ENCODE measurements around the gene TNRC18.
"Not testable (repeated sequence)": the region's sequence is repeated elsewhere in the genome, so short reads cannot be mapped to it uniquely, and the experiment has no call there.

The TNRC18 gene, protein sequence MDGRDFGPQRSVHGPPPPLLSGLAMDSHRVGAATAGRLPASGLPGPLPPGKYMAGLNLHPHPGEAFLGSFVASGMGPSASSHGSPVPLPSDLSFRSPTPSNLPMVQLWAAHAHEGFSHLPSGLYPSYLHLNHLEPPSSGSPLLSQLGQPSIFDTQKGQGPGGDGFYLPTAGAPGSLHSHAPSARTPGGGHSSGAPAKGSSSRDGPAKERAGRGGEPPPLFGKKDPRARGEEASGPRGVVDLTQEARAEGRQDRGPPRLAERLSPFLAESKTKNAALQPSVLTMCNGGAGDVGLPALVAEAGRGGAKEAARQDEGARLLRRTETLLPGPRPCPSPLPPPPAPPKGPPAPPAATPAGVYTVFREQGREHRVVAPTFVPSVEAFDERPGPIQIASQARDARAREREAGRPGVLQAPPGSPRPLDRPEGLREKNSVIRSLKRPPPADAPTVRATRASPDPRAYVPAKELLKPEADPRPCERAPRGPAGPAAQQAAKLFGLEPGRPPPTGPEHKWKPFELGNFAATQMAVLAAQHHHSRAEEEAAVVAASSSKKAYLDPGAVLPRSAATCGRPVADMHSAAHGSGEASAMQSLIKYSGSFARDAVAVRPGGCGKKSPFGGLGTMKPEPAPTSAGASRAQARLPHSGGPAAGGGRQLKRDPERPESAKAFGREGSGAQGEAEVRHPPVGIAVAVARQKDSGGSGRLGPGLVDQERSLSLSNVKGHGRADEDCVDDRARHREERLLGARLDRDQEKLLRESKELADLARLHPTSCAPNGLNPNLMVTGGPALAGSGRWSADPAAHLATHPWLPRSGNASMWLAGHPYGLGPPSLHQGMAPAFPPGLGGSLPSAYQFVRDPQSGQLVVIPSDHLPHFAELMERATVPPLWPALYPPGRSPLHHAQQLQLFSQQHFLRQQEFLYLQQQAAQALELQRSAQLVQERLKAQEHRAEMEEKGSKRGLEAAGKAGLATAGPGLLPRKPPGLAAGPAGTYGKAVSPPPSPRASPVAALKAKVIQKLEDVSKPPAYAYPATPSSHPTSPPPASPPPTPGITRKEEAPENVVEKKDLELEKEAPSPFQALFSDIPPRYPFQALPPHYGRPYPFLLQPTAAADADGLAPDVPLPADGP (N-terminal part only)

DNA sequence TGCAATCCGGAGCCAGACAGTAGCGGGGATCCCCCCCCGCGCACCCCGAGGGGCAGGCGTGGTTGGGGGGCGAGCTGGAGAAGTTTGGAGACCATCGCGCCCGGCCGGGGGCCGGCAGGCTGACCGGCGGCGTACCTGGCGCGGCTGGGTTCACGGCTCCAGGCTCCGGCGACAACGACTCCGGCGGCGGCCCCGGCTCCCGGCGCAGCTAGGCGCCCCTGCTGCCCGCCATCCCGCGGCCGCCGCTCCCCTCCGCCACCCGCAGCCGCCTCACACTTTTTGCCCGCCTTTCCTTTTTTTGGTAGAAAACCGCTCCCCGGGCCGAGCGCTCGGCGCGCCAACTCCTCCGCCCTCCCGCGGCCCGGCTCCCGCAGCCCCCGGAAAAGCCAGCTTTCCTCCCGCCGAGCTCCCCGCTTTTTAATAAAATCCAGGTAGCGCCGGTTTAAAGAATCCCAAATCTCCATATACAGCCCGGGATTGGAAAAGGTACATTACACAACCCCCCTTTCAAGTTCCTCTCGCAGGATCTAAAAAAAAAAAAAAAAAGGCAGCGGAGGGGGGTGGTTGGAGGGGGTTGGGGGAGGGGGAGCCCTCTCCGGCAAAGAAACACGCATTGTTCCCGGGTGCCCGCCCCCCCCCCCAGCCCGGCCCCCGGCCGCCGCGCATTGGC, at the start of gene TNRC18:
Gene TNRC18 (minus strand): TSS at position 529 of the 670 bp plus-strand sequence. CDS start 2,588 bp downstream, outside the sequence.
- DNase-seq, result peak; percentile 85

DNA sequence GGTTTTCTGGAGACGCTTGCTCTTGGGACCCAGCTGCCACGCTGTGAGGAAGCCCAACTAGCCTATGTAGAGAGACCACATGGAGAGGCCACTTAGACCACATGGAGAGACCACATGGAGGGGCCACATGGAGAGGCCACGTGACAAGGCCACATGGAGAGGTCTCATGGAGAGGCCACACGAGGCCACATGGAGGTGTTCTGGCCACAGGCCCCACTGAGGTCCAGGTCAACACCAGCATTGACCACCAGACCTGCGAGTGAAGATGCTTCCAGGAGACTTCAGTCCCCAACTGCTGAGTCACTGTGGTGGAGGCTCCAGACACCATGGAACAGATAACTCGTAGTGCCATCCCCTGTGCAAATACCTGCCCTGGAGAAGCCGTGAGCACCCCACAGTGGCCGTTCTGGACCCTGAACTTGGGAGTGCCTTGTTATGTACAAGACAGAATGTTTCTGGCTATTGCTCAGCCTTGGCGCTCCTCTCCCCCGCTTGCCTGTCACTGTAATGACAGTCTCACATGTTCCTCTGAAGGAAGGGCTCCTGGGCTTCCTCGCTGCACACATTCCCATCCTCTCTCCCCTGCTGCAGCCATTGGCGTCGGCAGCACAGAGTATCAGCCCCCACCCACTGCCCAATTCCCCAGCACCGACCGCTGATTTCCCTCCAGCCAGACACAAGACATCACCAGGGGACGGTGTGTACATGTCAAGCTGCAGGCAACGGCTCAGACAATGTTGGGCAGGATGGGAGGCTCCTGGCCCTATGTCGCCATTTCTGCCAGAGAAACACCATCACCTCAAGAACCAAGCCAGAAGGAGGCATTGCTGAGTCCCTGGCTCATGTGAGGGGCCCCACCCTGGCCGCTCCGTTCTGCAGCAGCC, 49.0 kb upstream of the TNRC18 start:
- no peak for DNase-seq

DNA sequence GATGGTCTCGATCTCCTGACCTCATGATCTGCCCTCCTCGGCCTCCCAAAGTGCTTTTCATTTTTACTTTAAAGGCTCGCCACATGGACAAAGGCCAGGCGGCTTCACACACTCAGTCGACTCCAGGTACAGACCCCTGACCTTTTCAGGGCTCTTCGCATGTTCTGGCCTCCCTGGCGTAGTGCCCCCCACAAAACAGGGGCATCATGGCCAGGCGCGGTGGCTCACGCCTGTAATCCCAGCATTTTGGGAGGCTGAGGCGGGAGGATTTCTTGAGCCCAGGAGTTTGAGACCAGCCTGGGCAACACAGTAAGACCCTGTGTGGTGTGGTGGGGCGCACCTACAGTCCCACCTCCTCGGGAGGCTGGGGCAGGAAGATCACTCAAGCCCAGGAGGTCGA, 48.0 kb upstream of the TNRC18 start:
- DNase-seq, result not testable (repeated sequence)

DNA sequence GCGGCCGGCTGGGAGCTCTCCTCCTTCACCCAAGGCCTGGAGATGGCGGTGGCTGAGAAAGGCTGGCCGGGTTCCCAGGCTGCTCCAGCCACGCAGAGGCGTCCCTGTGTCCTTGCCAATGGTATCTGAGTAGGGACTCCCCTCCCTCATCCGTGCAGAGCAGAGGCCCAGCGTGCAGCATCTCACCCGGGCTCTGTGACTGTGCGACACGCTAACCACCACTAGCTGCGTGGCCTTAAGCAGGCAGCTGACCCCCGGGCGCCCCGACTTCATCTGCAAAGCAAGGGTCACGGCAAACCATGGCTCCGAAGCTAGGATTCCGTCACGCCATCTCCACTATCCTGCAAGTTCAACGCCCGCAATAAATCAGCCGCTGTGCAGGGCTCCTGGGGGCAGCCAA, 47.2 kb upstream of the TNRC18 start:
- DNase-seq, result no peak

DNA sequence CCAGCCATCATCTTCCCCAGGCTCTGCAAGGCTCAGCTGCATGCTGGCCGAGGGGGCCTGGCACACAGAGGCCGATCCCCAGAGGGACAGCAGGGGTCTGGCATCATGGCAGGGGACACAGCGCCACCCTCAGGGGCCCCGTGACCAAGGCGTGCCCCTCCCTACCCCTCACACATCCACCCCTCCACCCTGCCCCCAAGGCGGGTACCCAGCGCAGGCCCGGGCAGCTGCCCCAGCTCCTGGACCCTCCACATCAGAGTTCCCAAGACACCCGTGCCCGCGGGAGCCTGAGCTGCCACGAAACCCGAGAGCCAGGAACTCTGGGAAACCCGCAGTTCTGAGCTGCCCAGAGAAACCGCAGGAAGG, 46.5 kb upstream of the TNRC18 start:
- DNase-seq, result no peak

DNA sequence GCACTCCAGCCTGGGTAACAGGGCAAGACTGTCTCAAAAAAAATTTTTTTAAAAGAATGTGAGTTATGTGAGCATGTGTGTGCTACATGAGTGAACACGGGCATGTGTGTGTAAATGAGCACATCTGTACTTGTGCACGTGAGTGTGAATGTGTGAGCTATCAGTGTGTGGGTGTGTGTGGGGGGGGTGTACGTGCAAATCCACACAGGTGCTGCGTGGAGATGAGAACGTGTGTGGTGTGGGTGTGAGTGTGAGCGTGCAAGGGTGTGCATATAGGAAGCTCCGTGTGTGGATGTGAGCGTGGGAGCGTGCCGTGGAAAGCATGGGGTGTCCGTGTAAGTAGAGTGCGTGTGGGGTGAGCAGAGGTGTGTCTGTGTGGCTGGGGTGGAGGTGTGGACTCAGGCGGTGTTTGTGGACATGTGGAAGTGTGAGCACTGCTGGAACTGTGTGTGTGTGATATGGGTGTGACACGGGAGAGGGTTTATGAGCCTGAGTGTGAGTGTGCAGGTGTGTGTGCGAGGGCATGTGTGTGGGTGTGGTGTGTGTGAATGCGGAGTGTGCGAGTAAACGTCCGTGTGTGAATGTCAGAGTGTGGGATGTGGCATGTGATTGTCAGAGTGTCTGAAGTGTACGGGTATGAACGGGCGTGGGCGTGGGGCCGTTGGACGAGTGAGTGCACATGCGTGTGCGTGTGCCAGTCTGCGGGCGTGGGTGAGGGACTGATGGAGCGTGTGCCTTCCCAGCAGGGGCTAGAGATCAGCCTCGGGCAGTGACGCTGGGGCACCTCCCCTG, 45.9 kb upstream of the TNRC18 start:
- DNase-seq, result no peak

DNA sequence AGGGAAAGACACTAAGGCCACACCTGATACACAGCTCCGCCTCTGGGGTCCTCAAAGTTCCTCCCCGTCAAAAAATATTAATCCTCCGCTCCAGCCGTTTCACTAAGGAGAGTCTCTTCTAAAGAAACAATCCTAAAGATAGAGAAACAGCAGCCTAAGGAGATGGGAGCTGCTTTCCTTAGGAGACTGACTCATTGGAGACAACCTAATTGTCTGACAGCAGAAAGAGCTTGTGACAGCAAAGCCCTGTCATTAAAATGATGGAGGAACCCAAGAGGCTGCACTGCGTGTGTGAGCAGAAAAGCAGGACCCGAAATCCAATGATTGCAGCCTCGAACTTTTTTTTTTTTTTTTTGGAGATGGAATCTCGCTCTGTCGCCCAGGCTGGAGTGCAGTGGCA, 44.0 kb upstream of the TNRC18 start:
- DNase-seq, result no peak

DNA sequence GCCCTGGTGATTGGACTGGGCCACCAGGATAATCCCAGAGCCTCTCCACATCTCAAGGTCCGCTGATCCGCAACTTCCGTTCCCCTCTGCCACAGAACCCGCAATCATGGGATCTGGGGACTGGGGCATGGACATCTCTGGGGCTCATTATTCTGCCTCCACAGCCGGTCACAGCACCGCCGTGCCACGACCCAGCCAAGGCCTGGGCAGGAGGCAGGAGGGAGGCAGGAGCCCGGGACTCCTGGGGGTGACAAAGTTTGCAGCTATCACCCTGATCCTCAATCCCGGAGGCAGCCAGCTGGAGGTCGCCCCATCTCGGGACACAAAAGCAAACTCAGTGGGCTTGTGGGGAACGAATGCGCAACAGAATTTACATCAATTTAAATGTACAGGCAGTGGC, 42.9 kb upstream of the TNRC18 start:
- DNase-seq, result no peak

DNA sequence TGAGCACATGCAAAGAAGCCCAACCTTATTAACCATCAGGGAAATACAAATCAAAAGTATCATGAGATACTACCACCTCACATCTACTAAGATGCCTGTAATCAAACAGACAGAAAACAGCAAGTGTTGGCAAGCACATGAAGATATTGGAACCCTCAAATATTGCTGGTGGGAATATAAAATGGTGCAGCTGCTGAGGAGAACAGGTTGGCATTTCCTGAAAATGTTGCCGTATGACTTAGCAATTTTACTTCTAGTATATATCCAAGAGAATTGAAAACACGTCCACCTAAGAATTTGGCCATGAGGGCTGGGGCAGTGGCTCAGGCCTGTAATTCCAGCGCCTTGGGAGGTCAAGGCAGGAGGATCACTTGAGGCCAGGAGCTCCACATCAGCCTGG, 39.4 kb upstream of the TNRC18 start:
- no peak for DNase-seq

DNA sequence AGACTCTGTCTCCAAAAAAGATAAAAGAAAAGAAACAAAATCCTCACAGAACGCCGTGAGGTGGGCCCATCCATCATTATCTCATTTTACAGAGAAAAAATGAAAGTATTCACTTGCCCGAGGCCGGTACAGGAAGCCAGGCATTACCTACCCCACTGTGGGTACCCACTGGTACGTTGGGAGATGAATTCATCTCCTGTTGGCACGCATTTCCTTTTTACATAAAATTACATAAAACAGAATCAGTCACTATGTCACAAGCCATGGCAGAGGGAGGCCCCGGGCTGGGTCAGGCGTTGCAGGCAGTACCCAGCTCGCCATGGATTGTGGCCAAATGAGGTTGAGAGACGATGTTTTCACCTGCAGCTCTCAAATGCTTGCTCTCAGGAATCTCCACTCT, 38.6 kb upstream of the TNRC18 start:
- DNase-seq, result no peak

DNA sequence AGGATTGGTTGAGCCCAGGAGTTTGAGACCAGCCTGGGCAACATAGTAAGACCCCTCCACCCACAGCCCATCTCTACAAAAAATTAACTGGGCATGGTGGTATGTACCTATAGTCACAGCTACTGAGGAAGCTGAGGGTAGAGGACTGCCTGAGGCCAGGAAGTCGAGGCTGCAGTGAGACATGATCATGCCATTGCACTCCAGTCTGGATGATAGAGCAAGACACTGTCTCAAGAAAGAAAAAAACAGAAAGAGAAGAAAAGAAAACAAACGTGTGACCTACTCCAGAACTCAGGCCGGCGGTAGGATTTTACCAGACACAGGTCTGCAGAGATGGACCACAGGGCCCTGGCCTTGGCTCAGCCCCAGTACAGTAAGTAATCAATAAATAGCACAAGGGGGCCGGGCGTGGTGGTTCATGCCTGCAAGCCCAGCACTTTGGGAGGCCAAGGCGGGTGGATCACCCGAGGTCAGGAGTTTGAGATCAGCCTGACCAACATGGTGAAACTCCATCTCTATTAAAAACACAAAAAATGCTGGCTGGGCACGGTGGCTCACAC, 35.4 kb upstream of the TNRC18 start:
- no peak for DNase-seq

DNA sequence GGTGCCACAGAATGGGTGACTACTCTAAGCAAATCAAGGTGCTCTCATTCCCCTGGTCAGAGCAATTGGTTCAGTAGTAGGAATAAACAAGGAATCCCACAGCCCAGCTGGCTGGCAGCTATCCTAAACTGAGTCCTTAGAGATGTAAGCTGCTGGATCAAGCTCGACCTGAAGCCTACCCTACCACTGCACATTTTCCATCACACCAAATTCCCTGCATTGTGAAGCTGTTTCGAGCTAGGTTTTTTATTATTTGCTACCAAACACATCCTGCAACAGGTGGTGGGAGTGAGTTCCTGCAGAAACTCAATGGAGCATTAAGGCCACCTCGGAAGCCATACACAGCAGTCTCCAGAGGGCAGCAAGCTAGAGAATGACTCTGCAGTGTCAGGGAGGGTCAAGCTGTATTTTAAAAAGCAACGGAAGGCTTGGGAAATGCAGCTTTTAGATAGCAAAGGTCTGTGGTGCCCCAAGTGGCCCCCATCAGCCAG, 33.7 kb upstream of the TNRC18 start:
- no peak for DNase-seq

DNA sequence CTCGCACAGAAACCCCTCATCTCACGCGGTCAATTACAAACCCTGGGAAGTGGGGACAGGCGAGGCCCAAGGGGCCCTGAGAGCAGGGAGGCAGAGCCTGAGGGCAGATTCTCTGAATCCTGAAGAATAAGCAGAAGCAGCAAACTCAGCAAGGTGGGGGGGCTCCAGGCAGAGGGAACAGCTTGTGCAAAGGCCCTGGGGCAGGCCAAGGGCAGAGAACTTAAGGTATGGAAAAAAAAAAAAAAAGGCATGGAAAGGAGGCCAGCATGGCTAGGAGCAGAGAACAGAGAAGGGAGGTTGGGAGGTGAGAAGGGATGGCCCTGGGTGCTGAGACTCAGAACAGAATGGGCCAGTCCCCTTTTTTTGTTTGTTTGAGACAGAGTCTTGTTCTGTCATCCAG, 32.8 kb upstream of the TNRC18 start:
- DNase-seq, result no peak

DNA sequence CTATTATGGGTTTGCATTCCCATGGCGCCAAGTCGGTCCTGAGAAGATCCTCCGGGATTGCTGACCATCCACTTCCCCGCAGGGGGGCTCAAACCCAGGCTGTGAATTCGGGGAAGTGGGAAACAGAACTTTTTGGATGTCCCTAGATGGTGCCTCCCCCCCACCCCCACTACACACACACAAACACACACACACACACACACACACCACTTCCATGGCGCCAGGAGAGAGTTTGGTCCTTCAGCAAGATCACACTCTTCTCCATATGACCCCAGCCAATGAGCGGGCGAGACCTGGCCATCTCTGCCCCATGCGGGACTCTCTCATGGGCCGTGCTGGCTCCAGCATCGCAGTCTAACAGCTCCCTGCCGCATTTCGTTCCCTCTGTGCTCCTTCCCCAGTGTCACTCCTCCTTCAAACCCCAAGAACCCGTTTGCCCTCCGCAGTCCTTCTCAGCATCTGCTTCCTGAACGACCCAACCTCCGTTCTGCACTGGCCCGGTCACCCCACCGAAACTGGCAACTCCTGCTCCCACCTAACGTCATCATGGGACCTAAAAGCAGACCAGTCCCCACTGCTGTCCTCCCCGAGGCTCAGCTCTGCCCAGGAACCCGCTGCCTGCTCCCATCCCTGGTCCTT, 32.1 kb upstream of the TNRC18 start:
- no peak for DNase-seq

DNA sequence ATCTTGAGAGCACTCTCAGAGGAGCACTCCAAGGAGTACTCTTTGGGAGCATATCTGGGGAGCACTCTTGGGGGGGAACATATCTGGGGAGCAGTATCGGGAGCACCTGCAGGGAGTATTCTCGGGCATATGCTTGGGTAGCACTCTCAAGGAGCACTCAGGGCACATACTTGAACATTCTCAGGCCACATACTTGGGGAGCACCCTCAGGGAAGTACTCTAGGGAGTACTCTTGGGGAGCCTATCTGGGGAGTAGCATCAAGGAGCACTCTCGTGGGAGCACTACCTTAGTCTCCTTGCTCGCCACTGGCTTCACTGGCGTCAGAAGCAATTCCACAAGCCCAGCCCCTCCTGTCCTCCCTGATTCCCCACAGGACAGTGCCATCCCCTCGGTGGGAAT, 31.5 kb upstream of the TNRC18 start:
- DNase-seq, result no peak

DNA sequence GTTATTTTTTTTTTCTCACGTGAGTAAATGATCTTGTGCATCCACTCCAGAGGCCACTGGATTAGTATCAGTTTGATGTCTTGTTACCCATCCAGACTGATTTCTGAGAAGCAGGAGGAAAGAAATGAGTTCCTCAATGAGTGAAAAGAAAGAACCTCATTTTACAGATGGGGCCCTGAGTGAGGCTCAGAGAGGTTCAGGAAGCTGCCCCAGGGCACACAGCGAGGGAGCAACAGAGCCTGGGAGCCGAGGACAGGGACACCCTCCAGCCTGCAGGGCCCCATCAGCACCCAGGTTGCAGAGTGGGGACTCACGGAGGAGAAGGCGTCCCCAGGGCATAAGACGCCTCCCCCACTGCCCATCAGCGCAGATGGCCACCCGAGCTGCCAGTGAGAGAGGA, 30.9 kb upstream of the TNRC18 start:
- no peak for DNase-seq

DNA sequence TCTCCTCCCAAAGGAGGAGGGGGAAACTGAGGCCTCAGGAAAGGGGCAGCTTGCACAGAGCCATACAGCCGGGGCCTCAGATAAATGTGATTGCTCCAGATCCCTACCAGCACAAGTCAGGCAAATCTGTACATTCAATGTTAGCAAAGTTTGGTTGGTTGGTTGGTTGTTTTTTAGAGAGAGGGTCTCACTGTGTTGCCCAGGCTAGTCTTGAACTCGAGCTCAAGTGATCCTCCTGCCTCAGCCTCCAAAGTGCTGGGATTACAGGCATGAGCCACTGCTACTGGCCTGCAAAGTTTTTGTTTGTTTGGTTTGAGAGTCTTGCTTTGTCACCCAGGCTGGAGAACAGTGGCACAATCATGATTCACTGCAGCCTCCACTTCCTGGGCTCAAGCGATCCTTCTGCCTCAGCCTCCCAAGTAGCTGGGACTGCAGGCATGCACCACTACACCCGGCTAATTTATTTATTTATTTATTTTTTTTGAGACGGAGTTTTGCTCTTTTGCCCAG, 30.0 kb upstream of the TNRC18 start:
- DNase-seq, result no peak

DNA sequence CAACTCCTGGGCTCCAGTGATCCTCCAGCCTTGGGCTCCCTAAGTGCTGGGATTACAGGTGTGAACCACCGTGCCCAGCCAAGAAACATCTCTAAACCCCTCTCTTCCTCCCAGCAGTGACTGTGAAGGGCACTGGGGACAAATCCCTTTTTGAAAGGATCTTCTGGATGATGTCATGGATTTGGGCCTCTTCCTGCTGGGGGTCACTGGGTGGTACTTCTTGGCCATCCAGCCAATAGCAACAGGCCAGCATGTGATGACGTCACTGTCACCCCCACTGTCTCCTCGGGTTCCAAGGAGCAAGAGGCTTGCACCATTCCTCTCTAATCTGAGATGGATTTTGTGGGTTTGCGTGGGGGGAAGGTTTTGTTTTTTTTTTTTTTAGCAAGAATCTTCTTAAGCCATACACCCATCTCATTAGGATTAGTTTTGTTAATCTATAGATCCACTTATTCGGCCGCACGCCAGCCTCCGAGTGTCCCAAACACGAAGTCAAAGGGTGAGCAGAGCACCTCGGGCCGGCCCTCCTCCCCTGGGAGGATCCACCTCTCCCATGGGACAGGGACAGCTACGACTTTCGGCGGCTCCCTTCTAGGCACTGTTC, 29.4 kb upstream of the TNRC18 start:
- DNase-seq, result no peak

DNA sequence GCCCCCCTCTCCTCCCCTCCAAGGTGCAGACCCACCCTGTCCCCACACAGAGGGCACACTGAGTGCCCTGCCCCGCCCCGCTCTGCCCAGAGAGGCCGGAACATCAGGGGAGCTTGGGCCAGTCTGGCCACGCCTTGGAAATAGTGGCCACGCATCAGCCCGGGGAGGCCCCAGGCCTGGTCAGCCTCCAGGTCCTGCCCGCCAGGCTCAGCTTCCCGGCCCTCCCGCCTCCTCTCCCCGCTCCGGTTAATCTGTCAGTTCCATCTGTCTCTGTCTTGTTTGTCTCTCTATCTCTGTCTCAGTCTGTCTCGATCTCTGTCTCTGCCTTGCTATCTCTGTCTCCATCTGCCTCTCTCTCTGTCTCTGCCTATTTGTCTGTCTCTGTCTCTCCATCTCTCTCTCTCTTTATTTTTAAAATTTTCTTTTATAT, 28.9 kb upstream of the TNRC18 start:
- no peak for DNase-seq
